Neural crest cell (in vitro differentiated cells): ENCODE results near the gene MT1B. TPM values are rescaled to one million over a fixed set of nuclear protein-coding genes. Genes with fewer than 3 reads are reported as not detected.
"Not testable (repeated sequence)": the region's sequence is repeated elsewhere in the genome, so short reads cannot be mapped to it uniquely, and the experiment has no call there.

Source experiments
- DNase-seq: peaks from one replicate; pipeline ENCODE4 v3.0.0; 2021; ENCODE audit warnings: low read depth, mixed read lengths, low spot score
- H3K27ac Mint-ChIP-seq: one replicate; pipeline ENCODE4 v1.8.0; 2021; ENCODE audit warnings: mild to moderate bottlenecking, mixed read lengths; ENCODE audit not compliant: unreplicated experiment
- H3K27me3 Mint-ChIP-seq: 2 replicates; pipeline ENCODE4 v1.8.0; 2021; ENCODE audit warnings: low read depth, mild to moderate bottlenecking, mixed read lengths
- H3K36me3 Mint-ChIP-seq: 2 replicates; pipeline ENCODE4 v1.8.0; 2021; ENCODE audit warnings: low read depth, mild to moderate bottlenecking, mixed read lengths
- H3K4me1 Mint-ChIP-seq: 2 replicates; pipeline ENCODE4 v1.8.0; 2021; ENCODE audit warnings: mixed read lengths
- H3K4me3 Mint-ChIP-seq: one replicate; pipeline ENCODE4 v1.8.0; 2021; ENCODE audit warnings: mild to moderate bottlenecking, mixed read lengths
- H3K9me3 Mint-ChIP-seq: 2 replicates; pipeline ENCODE4 v1.8.0; 2021; ENCODE audit warnings: mixed read lengths
- total RNA-seq: library from RNA; stranded (reverse); gene quantifications from 2 replicates; pipeline ENCODE4 v1.2.1, GENCODE V29; 2021
- TF ChIP-seq, protein P1 (sequence below): fragments of 200-600 bp; sonication (generic); conservative IDR thresholded peaks from 2 replicates; pipeline ENCODE4 v1.5.0; 2021; ENCODE audit warnings: antibody characterized with exemption, mild to moderate bottlenecking

MT1B gene
- total RNA-seq, 1 donor from 2014 or later = not detected

DNA sequence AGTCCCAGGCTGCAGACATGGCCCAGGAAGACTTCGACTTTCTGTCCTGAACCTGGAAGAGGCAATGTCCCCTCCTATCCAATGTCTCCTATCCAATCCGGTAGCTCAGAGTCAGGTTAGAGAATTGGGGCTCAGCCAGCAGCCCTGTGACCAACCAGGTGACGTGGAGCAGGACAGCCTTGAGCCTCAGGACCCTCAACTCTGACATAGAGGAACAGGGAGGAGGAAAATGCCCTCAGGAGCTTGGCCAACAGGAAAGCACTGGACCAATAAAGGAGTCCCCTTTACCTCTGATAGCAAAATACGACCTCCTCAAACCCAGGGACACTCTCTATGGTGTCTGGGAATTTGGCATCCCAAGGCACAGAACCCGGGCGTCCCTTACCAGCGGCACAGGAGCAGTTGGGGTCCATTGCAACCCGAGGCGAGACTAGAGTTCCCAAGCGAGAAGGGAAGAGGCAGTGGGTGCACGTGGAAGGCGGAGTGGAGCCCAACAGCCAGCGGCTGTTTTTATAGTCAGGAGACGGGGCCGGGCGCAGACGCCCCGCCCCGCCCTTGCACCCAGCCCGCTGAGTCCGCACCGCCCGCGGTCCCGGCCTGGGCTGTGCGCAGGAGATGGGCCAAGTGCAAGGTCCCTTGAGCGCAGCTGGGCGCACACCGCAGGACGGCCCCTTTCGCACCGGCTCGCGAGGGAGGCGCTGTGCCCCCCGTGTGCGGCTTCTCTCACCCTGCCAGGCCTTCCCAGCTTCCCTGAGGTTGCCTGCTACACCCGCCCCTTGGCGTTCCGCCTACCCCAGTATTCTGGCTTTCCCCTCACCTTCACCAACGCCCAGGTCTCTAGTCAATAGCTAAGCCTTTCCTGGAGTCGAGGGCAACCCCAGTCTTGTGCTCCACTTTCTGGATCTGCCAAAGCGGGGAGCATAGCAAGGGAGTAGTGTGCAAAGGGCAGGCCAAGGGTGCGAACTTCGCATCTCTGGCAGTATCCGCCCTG, 16.2 kb downstream of the MT1B start, which contains the start of gene MT1G:
Gene MT1G, minus strand, starts transcription at position 485 of the 991 bp plus-strand sequence. Its CDS starts 72 bp downstream, at position 413.
- H3K27me3 Mint-ChIP-seq = peaks cover 98% of the 10 kb centered on the region
- TF ChIP-seq, protein P1, sequence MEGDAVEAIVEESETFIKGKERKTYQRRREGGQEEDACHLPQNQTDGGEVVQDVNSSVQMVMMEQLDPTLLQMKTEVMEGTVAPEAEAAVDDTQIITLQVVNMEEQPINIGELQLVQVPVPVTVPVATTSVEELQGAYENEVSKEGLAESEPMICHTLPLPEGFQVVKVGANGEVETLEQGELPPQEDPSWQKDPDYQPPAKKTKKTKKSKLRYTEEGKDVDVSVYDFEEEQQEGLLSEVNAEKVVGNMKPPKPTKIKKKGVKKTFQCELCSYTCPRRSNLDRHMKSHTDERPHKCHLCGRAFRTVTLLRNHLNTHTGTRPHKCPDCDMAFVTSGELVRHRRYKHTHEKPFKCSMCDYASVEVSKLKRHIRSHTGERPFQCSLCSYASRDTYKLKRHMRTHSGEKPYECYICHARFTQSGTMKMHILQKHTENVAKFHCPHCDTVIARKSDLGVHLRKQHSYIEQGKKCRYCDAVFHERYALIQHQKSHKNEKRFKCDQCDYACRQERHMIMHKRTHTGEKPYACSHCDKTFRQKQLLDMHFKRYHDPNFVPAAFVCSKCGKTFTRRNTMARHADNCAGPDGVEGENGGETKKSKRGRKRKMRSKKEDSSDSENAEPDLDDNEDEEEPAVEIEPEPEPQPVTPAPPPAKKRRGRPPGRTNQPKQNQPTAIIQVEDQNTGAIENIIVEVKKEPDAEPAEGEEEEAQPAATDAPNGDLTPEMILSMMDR = no peak
- H3K4me3 Mint-ChIP-seq = no peak within 1 kb of the TSS
- no peak for DNase-seq
- H3K9me3 Mint-ChIP-seq = no peaks in the 10 kb centered on the region
- no peaks in the 10 kb centered on the region for H3K36me3 Mint-ChIP-seq
- no peak within 1 kb of the TSS for H3K27ac Mint-ChIP-seq
- H3K4me1 Mint-ChIP-seq = peaks cover 4% of the 10 kb centered on the region

GRCh38 chr16:56669005-56669839, 17.5 kb downstream of the MT1B start, which contains the start of gene MT1H:
MT1H (plus strand) TSS chr16:56669814; CDS start chr16:56669885, 71 bp downstream.
- no peak for DNase-seq
- Mint-ChIP-seq H3K27ac (no peak within 1 kb of the TSS), H3K9me3 (no peaks in the 10 kb centered on the region)

GRCh38 chr16:56669840-56670619, 18.3 kb downstream of the MT1B start:
- Mint-ChIP-seq H3K4me1 (no peaks in the 10 kb centered on the region), H3K27me3 (peaks cover 99% of the 10 kb centered on the region), H3K9me3 (no peaks in the 10 kb centered on the region), H3K36me3 (no peaks in the 10 kb centered on the region), H3K27ac (no peak overlapping the region), H3K4me3 (no peak overlapping the region)
- no peak for DNase-seq
- TF ChIP-seq, protein P1 = no peak

More at GRCh38 chr16:56669005-56669839, 17.5 kb downstream of the MT1B start, which contains the start of gene MT1H:
- H3K27me3 Mint-ChIP-seq = peaks cover 99% of the 10 kb centered on the region
- TF ChIP-seq, protein P1 = no peak
- H3K36me3 Mint-ChIP-seq = no peaks in the 10 kb centered on the region
- no peaks in the 10 kb centered on the region for H3K4me1 Mint-ChIP-seq
- H3K4me3 Mint-ChIP-seq = no peak within 1 kb of the TSS

DNA sequence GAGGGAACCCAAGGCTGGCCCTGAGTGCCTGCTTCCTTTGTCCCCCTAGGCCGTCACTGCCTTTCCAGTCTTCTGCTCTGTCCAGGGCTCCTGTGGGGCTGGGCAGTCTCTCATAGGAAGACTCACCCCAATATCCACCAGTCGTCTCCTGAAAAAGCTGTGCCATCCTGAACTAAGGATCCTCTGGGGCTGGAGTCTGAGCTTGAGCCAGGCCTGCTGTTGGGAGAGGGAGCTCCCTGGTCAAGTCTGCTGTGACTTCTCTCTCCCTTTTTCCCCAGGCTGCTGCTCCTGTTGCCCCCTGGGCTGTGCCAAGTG, 18.9 kb downstream of the MT1B start:
- H3K4me1 Mint-ChIP-seq = no peaks in the 10 kb centered on the region

GRCh38 chr16:56671691-56672090, 20.0 kb downstream of the MT1B start:
- H3K4me1 Mint-ChIP-seq, H3K27ac Mint-ChIP-seq, H3K36me3 Mint-ChIP-seq: not testable (repeated sequence)

More for the DNA sequence above, 18.9 kb downstream of the MT1B start:
- DNase-seq = no peak
- no peak overlapping the region for H3K4me3 Mint-ChIP-seq
- no peaks in the 10 kb centered on the region for H3K36me3 Mint-ChIP-seq
- no peaks in the 10 kb centered on the region for H3K9me3 Mint-ChIP-seq
- peaks cover 99% of the 10 kb centered on the region for H3K27me3 Mint-ChIP-seq
- TF ChIP-seq, protein P1 = no peak
- no peak overlapping the region for H3K27ac Mint-ChIP-seq

DNA sequence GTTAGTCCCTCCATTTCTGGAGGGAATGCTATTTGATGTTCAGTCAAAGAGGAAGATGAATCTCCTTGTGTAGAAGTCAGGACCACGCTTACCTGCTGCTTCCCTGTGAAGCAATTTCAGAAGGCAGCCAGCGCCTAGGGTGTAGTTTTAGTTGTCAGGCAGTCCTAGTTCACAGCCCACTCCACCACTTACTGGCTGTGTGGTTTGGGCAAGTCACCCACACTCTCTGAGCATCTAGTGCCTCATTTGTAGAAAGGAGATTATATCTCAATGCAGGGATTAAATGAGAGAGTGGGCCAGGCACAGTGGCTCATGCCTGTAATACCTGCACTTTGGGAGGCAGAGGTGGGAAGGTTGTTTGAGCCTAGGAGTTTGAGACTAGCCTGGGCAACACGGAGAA, 20.5 kb downstream of the MT1B start:
- peaks cover 96% of the 10 kb centered on the region for H3K27me3 Mint-ChIP-seq
- H3K9me3 Mint-ChIP-seq = not testable (repeated sequence)

More at GRCh38 chr16:56671691-56672090, 20.0 kb downstream of the MT1B start:
- peaks cover 98% of the 10 kb centered on the region for H3K27me3 Mint-ChIP-seq
- not testable (repeated sequence) for H3K9me3 Mint-ChIP-seq, DNase-seq, H3K4me3 Mint-ChIP-seq

More for the DNA sequence above, 20.5 kb downstream of the MT1B start:
- H3K27ac Mint-ChIP-seq, H3K4me3 Mint-ChIP-seq, DNase-seq, H3K4me1 Mint-ChIP-seq, H3K36me3 Mint-ChIP-seq: not testable (repeated sequence)
